Fibroblast of lung (primary cell): ENCODE results near the gene POU3F3. TPM values are rescaled to one million over a fixed set of nuclear protein-coding genes. Genes with fewer than 3 reads are reported as not detected.

Experiments used
- DNase-seq, 2 donors: peaks; one replicate each; pipeline versions ENCODE4 v3.0.0 to v3.0.0-alpha.2; 2010; ENCODE audit warnings: low read depth in 2 of 2
- H2AFZ ChIP-seq: 2 replicates; pipeline ENCODE4 v1.5.1; 2012; ENCODE audit warnings: low read length, control low read depth, inconsistent platforms
- H3K27ac ChIP-seq: 2 replicates; pipeline ENCODE4 v1.5.1; 2011; ENCODE audit warnings: low read length, control low read depth; ENCODE audit not compliant: insufficient read depth
- H3K27me3 ChIP-seq: 2 replicates; pipeline ENCODE4 v1.5.1; 2011; ENCODE audit warnings: mild to moderate bottlenecking, low read length; ENCODE audit not compliant: control insufficient read depth, insufficient read depth
- H3K36me3 ChIP-seq: 2 replicates; pipeline ENCODE4 v1.5.1; 2011; ENCODE audit warnings: low read length; ENCODE audit not compliant: control insufficient read depth, insufficient read depth
- H3K4me1 ChIP-seq: 2 replicates; pipeline ENCODE4 v1.5.1; 2011; ENCODE audit warnings: low read length; ENCODE audit not compliant: control insufficient read depth, insufficient read depth; ENCODE audit errors: extremely low read depth
- H3K4me2 ChIP-seq: 2 replicates; pipeline ENCODE4 v1.5.1; 2011; ENCODE audit warnings: low read length, control low read depth; ENCODE audit not compliant: insufficient read depth; ENCODE audit errors: extremely low read depth
- H3K4me3 ChIP-seq, 4 experiments: fragments of 200-600 bp in 1 of 4; sonication (generic) in 1 of 4; replicated peaks in 1 of 4; 2 replicates each; pipeline ENCODE4 v1.5.1; 2011 to 2016; ENCODE audit warnings: low read length in 4 of 4, low read depth in 3 of 4, mild to moderate bottlenecking in 3 of 4, control low read depth in 2 of 4, inconsistent platforms in 1 of 4, mixed read lengths in 1 of 4; ENCODE audit not compliant: insufficient read depth in 1 of 4; ENCODE audit errors: control extremely low read depth in 1 of 4
- H3K79me2 ChIP-seq: 2 replicates; pipeline ENCODE4 v1.5.1; 2012; ENCODE audit warnings: mild to moderate bottlenecking, low read length, inconsistent platforms; ENCODE audit not compliant: control insufficient read depth, insufficient read depth
- H3K9ac ChIP-seq: 2 replicates; pipeline ENCODE4 v1.5.1; 2011; ENCODE audit warnings: mild to moderate bottlenecking, low read length, control low read depth; ENCODE audit not compliant: insufficient read depth
- H3K9me3 ChIP-seq: 2 replicates; pipeline ENCODE4 v1.5.1; 2012; ENCODE audit warnings: low read depth, low read length; ENCODE audit not compliant: control insufficient read depth, insufficient read depth
- H4K20me1 ChIP-seq: 2 replicates; pipeline ENCODE4 v1.5.1; 2011; ENCODE audit warnings: low read length; ENCODE audit not compliant: control insufficient read depth, insufficient read depth; ENCODE audit errors: extremely low read depth
- EZH2 ChIP-seq: IDR thresholded peaks from 2 replicates; pipeline ENCODE4 v1.5.1; 2012; ENCODE audit warnings: low read length, control low read depth, mild to moderate bottlenecking; ENCODE audit errors: missing control alignments
- polyA plus RNA-seq, 2 donors: library from polyadenylated mRNA; depleted of rRNA in 1 of 2; stranded (reverse) in 1 of 2; unstranded in 1 of 2; fragments of >200 nt; gene quantifications; 2 replicates each; pipeline ENCODE4 v1.2.1, GENCODE V29; 2011 to 2012; ENCODE audit warnings: missing spikeins in 1 of 2
- total RNA-seq: library from RNA; depleted of rRNA; stranded (reverse); fragments of >200 nt; gene quantifications from 2 replicates; pipeline ENCODE4 v1.2.1, GENCODE V29; 2014
- TF ChIP-seq, protein P1 (sequence below), 2 donors: IDR thresholded peaks in 1 of 2; conservative IDR thresholded peaks in 1 of 2; 1 replicate in 1 of 2; 2 replicates in 1 of 2; pipeline ENCODE4 v1.5.1; 2011 to 2012; ENCODE audit warnings: low read length in 2 of 2, control low read depth in 1 of 2, inconsistent platforms in 1 of 2, low read depth in 1 of 2, mild to moderate bottlenecking in 1 of 2

POU3F3 gene
- total and polyA plus RNA-seq, 2 donors (not counting 1 experiment from before 2014, with no cell fraction given) = 0.01 TPM; not detected in 1

DNA sequence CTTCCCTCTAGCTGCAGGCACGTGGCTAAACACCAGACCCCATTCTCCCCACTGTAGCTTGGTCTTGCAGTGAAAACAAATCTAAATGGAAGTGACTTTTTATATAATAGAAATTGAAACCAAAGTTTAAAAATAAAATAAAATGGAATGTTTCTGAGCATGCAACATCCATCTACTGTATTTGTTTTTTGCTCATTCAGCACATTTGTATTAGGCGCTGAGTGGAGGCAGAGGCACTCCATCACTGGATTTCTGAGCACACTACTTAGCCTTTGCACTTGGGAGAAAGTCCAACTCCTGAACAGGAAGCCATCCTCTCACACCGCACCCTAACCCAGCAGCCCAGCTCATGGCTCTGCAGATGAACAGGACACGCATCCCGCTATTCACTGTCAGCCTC is 37.8 kb upstream of the POU3F3 start:
- no peaks in the 10 kb centered on the region for H3K9me3 ChIP-seq
- H3K27ac ChIP-seq = no peak overlapping the region
- H3K36me3 ChIP-seq = no peaks in the 10 kb centered on the region
- no peak overlapping the region for H2AFZ ChIP-seq
- no peaks in the 10 kb centered on the region for H3K79me2 ChIP-seq
- H3K4me1 ChIP-seq = no peaks in the 10 kb centered on the region
- no peak overlapping the region for H3K4me3 ChIP-seq
- no peak overlapping the region for H3K4me2 ChIP-seq
- no peaks in the 10 kb centered on the region for H3K27me3 ChIP-seq
- no peaks in the 10 kb centered on the region for H4K20me1 ChIP-seq
- H3K9ac ChIP-seq = no peak overlapping the region
- TF ChIP-seq EZH2 = no peak
- no peak for DNase-seq

- no peaks in the 10 kb centered on the region for H4K20me1 ChIP-seq
- TF ChIP-seq EZH2 = no peak
- TF ChIP-seq, protein P1, sequence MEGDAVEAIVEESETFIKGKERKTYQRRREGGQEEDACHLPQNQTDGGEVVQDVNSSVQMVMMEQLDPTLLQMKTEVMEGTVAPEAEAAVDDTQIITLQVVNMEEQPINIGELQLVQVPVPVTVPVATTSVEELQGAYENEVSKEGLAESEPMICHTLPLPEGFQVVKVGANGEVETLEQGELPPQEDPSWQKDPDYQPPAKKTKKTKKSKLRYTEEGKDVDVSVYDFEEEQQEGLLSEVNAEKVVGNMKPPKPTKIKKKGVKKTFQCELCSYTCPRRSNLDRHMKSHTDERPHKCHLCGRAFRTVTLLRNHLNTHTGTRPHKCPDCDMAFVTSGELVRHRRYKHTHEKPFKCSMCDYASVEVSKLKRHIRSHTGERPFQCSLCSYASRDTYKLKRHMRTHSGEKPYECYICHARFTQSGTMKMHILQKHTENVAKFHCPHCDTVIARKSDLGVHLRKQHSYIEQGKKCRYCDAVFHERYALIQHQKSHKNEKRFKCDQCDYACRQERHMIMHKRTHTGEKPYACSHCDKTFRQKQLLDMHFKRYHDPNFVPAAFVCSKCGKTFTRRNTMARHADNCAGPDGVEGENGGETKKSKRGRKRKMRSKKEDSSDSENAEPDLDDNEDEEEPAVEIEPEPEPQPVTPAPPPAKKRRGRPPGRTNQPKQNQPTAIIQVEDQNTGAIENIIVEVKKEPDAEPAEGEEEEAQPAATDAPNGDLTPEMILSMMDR (conservative IDR thresholded peaks at IDR 0.05 in 1 of 2, IDR thresholded peaks at IDR 0.05 in 1 of 2; ENCODE audit: low read depth in 1 of 2, low read length in 2 of 2) = no peak
- H3K9me3 ChIP-seq = no peaks in the 10 kb centered on the region
- no peak overlapping the region for H3K27ac ChIP-seq
- H3K9ac ChIP-seq = no peak overlapping the region
- no peak overlapping the region for H2AFZ ChIP-seq
- no peak overlapping the region for H3K4me2 ChIP-seq
- H3K4me3 ChIP-seq = no peak overlapping the region
- no peaks in the 10 kb centered on the region for H3K4me1 ChIP-seq
- H3K79me2 ChIP-seq = no peaks in the 10 kb centered on the region
- no peak for DNase-seq
- H3K27me3 ChIP-seq = no peaks in the 10 kb centered on the region
- H3K36me3 ChIP-seq = no peaks in the 10 kb centered on the region
Observed at GRCh38 chr2:104818264-104818663, 35.7 kb upstream of the POU3F3 start.

DNA sequence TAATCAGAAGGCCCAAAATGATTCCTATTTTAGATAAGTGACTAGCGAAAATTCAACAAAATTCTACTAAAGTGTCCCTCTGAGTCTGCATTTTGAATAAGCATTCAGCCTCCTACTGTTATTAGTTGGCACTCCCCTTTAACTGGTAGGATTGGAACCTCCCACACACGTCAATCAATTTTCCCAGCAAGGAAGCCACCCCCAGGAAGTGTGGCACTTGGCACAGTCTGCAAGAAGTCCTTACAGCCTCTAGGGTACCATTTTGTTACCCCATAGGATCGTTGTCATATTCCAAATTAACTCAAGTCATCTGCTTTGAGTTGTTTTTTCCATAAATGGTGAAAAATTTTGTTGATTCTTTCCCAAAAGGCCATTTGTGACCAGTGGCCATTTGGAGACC is 33.8 kb upstream of the POU3F3 start:
- no peak for DNase-seq
- no peak overlapping the region for H3K27ac ChIP-seq
- no peaks in the 10 kb centered on the region for H3K4me1 ChIP-seq
- no peaks in the 10 kb centered on the region for H3K36me3 ChIP-seq
- H3K4me3 ChIP-seq = no peak overlapping the region
- H4K20me1 ChIP-seq = no peaks in the 10 kb centered on the region
- no peak overlapping the region for H2AFZ ChIP-seq
- no peaks in the 10 kb centered on the region for H3K79me2 ChIP-seq
- no peak overlapping the region for H3K9ac ChIP-seq
- TF ChIP-seq, protein P1 (conservative IDR thresholded peaks at IDR 0.05 in 1 of 2, IDR thresholded peaks at IDR 0.05 in 1 of 2; ENCODE audit: low read depth in 1 of 2, low read length in 2 of 2) = no peak
- TF ChIP-seq EZH2 = no peak
- H3K4me2 ChIP-seq = no peak overlapping the region
- H3K9me3 ChIP-seq = no peaks in the 10 kb centered on the region
- H3K27me3 ChIP-seq = no peaks in the 10 kb centered on the region
